H1 (cell line): ENCODE data around the gene CELSR3. TPM values are rescaled to one million over a fixed set of nuclear protein-coding genes. Genes with fewer than 3 reads are reported as not detected.
A peak's percentile ranks its signal among the peaks of the same experiment; 100 is the strongest.

Experiments
- CTCF ChIA-PET: fragments of 300-600 bp; sonication (Branson Sonifier 250); formaldehyde crosslinking; loops from one replicate; lab custom pipeline; 2021; ENCODE audit not compliant: partially characterized antibody; lab: Charles Lee
- POLR2A ChIA-PET: fragments of 300-600 bp; sonication (Branson Sonifier 250); formaldehyde crosslinking; loops from one replicate; lab custom pipeline; 2021; ENCODE audit warnings: inconsistent platforms; ENCODE audit not compliant: partially characterized antibody; lab: Charles Lee
- DNase-seq, 2 experiments: peaks; one replicate each; pipeline versions ENCODE4 v3.0.0 to v3.0.0-alpha.2; 2010 to 2022; ENCODE audit warnings: low spot score in 2 of 2, low read depth in 1 of 2, mixed read lengths in 1 of 2
- FAIRE-seq: peaks from 2 replicates; lab custom pipeline; 2011; peaks lifted over from hg19 to GRCh38; lab: Jason Lieb, UNC
- H2AFZ ChIP-seq: 2 replicates; pipeline ENCODE4 v1.8.1; 2012; ENCODE audit warnings: low read length, inconsistent platforms
- H2AK5ac ChIP-seq: 2 replicates; pipeline ENCODE4 v1.6.1; 2013; ENCODE audit warnings: low read depth, low read length
- H2BK120ac ChIP-seq: replicated peaks from 2 replicates; pipeline ENCODE3; 2013; ENCODE audit warnings: low read depth, low read length, inconsistent platforms
- H2BK12ac ChIP-seq: 2 replicates; pipeline ENCODE4 v1.6.1; 2013; ENCODE audit warnings: low read depth, low read length
- H2BK15ac ChIP-seq: 2 replicates; pipeline ENCODE4 v1.6.1; 2013; ENCODE audit warnings: low read length
- H2BK20ac ChIP-seq: 2 replicates; pipeline ENCODE4 v1.6.1; 2013; ENCODE audit warnings: low read length
- H2BK5ac ChIP-seq: 2 replicates; pipeline ENCODE4 v1.6.1; 2013; ENCODE audit warnings: low read depth, low read length
- H3K14ac ChIP-seq: 2 replicates; pipeline ENCODE4 v1.6.1; 2013; ENCODE audit warnings: inconsistent platforms; ENCODE audit not compliant: insufficient read length
- H3K18ac ChIP-seq: 2 replicates; pipeline ENCODE4 v1.6.1; 2013; ENCODE audit warnings: low read length; ENCODE audit errors: extremely low read depth
- H3K23ac ChIP-seq: 2 replicates; pipeline ENCODE4 v1.6.1; 2013; ENCODE audit warnings: inconsistent platforms; ENCODE audit not compliant: insufficient read length
- H3K23me2 ChIP-seq: 2 replicates; pipeline ENCODE4 v1.6.1; 2013; ENCODE audit warnings: low read depth, low read length
- H3K27ac ChIP-seq: 2 replicates; pipeline ENCODE4 v1.6.1; 2011; ENCODE audit warnings: low read depth, low read length, inconsistent platforms
- H3K27me3 ChIP-seq, 4 experiments: replicated peaks in 1 of 4; 1 replicate in 1 of 4; 2 replicates in 3 of 4; pipeline versions ENCODE4 v1.6.1 to v1.8.1; 2011 to 2013; ENCODE audit warnings: low read length in 3 of 4, mild to moderate bottlenecking in 3 of 4, inconsistent platforms in 2 of 4, mixed read lengths in 2 of 4, moderate library complexity in 1 of 4; ENCODE audit not compliant: control insufficient read depth in 3 of 4, insufficient read depth in 3 of 4; ENCODE audit errors: extremely low read depth in 1 of 4
- H3K36me3 ChIP-seq, 4 experiments: 2 replicates each; pipeline versions ENCODE4 v1.6.1 to v1.8.1; 2011 to 2013; ENCODE audit warnings: mild to moderate bottlenecking in 4 of 4, low read length in 3 of 4, moderate library complexity in 2 of 4, control low read depth in 1 of 4, inconsistent platforms in 1 of 4; ENCODE audit not compliant: insufficient read depth in 4 of 4, control insufficient read depth in 2 of 4
- H3K4ac ChIP-seq: replicated peaks from 2 replicates; pipeline ENCODE3; 2013; ENCODE audit warnings: low read length, low read depth, mixed read lengths, inconsistent platforms; ENCODE audit not compliant: insufficient read length
- H3K4me1 ChIP-seq, 4 experiments: replicated peaks in 1 of 4; 1 replicate in 1 of 4; 2 replicates in 3 of 4; pipeline versions ENCODE4 v1.6.1 to v1.8.1; 2011 to 2013; ENCODE audit warnings: low read length in 3 of 4, inconsistent platforms in 2 of 4, mixed read lengths in 1 of 4; ENCODE audit not compliant: insufficient read depth in 4 of 4, control insufficient read depth in 3 of 4
- H3K4me2 ChIP-seq, 2 experiments: 2 replicates each; pipeline versions ENCODE4 v1.6.1 to v1.8.1; 2011 to 2013; ENCODE audit warnings: low read depth in 2 of 2, low read length in 2 of 2, control low read depth in 1 of 2, inconsistent platforms in 1 of 2, mild to moderate bottlenecking in 1 of 2; ENCODE audit not compliant: insufficient read depth in 1 of 2
- H3K4me3 ChIP-seq, 4 experiments: fragments of 200-600, 300-600 bp in 1 of 4; sonication (generic), shearing (Covaris generic), sonication (Bioruptor Twin) in 1 of 4; 2 replicates each; pipeline versions ENCODE4 v1.5.1 to v1.8.1; 2011 to 2016; ENCODE audit warnings: low read length in 4 of 4, low read depth in 3 of 4, control low read depth in 2 of 4, inconsistent platforms in 2 of 4, mild to moderate bottlenecking in 2 of 4, mixed read lengths in 1 of 4, moderate library complexity in 1 of 4; ENCODE audit not compliant: insufficient read depth in 2 of 4; ENCODE audit errors: extremely low read depth in 1 of 4
- H3K56ac ChIP-seq: replicated peaks from 2 replicates; pipeline ENCODE3; 2013; ENCODE audit warnings: low read depth, mild to moderate bottlenecking, mixed read lengths, low read length, inconsistent platforms; ENCODE audit not compliant: insufficient read length
- H3K79me1 ChIP-seq: 2 replicates; pipeline ENCODE4 v1.6.1; 2013; ENCODE audit warnings: low read depth, low read length, control low read depth
- H3K79me2 ChIP-seq, 2 experiments: 2 replicates each; pipeline versions ENCODE4 v1.6.1 to v1.8.1; 2012 to 2013; ENCODE audit warnings: low read length in 2 of 2, mild to moderate bottlenecking in 2 of 2, inconsistent platforms in 1 of 2; ENCODE audit not compliant: insufficient read depth in 2 of 2, control insufficient read depth in 1 of 2
- H3K9ac ChIP-seq, 4 experiments: replicated peaks in 1 of 4; 1 replicate in 1 of 4; 2 replicates in 3 of 4; pipeline versions ENCODE4 v1.6.1 to v1.8.1; 2011 to 2013; ENCODE audit warnings: low read depth in 3 of 4, low read length in 3 of 4, control low read depth in 2 of 4, mild to moderate bottlenecking in 2 of 4, moderate library complexity in 2 of 4, inconsistent platforms in 1 of 4; ENCODE audit errors: extremely low read depth in 1 of 4
- H3K9me3 ChIP-seq, 2 experiments: 2 replicates each; pipeline versions ENCODE4 v1.6.1 to v1.8.1; 2012 to 2013; ENCODE audit warnings: mild to moderate bottlenecking in 2 of 2, moderate library complexity in 2 of 2, control low read depth in 1 of 2, inconsistent platforms in 1 of 2, low read depth in 1 of 2, low read length in 1 of 2, mixed read lengths in 1 of 2; ENCODE audit not compliant: insufficient read depth in 2 of 2
- H4K20me1 ChIP-seq, 2 experiments: replicated peaks in 1 of 2; 2 replicates each; pipeline versions ENCODE3 to v1.8.1; 2011 to 2013; ENCODE audit warnings: inconsistent platforms in 2 of 2, low read length in 2 of 2, mild to moderate bottlenecking in 1 of 2; ENCODE audit not compliant: insufficient read depth in 2 of 2, control insufficient read depth in 1 of 2
- H4K5ac ChIP-seq: 2 replicates; pipeline ENCODE4 v1.6.1; 2013; ENCODE audit warnings: low read length, low read depth, mixed read lengths, inconsistent platforms; ENCODE audit not compliant: insufficient read length
- H4K8ac ChIP-seq: 2 replicates; pipeline ENCODE4 v1.8.0; 2013; ENCODE audit warnings: mild to moderate bottlenecking, moderate library complexity, low read length, inconsistent platforms; ENCODE audit not compliant: insufficient read depth; ENCODE audit errors: extremely low read depth
- H4K91ac ChIP-seq: replicated peaks from 2 replicates; pipeline ENCODE3; 2013; ENCODE audit warnings: low read length, mixed read lengths, inconsistent platforms; ENCODE audit not compliant: insufficient read length
- BCL11A ChIP-seq, 2 experiments: IDR thresholded peaks; one replicate each; pipeline ENCODE4 v1.6.1; 2011; ENCODE audit warnings: low read depth in 2 of 2, low read length in 2 of 2, mild to moderate bottlenecking in 2 of 2
- CTBP2 ChIP-seq: IDR thresholded peaks from 2 replicates; pipeline ENCODE4 v1.7.0; 2011; ENCODE audit warnings: borderline replicate concordance, mild to moderate bottlenecking, moderate library complexity, mixed read lengths, low read length; ENCODE audit not compliant: insufficient read depth, insufficient read length
- KDM5A ChIP-seq: fragments of 200-600 bp; IDR thresholded peaks from 2 replicates; pipeline ENCODE4 v1.7.1; 2012; ENCODE audit warnings: mild to moderate bottlenecking, low read length, inconsistent platforms, mixed read lengths
- POLR2A ChIP-seq, 2 experiments: IDR thresholded peaks; 1 replicate in 1 of 2; 2 replicates in 1 of 2; pipeline ENCODE4 v1.6.1; 2011; ENCODE audit warnings: low read depth in 2 of 2, low read length in 2 of 2, mild to moderate bottlenecking in 2 of 2; ENCODE audit errors: control extremely low read depth in 1 of 2
- RAD21 ChIP-seq, 2 experiments: IDR thresholded peaks in 1 of 2; conservative IDR thresholded peaks in 1 of 2; 2 replicates each; pipeline ENCODE4 v1.6.1; 2011; ENCODE audit warnings: low read depth in 2 of 2, low read length in 2 of 2, improper control_type of control experiment in 1 of 2, inconsistent platforms in 1 of 2, mild to moderate bottlenecking in 1 of 2, moderate library complexity in 1 of 2
- SRF ChIP-seq: IDR thresholded peaks from 2 replicates; pipeline ENCODE4 v1.6.1; 2011; ENCODE audit warnings: mild to moderate bottlenecking, low read depth, low read length, moderate library complexity
- TAF1 ChIP-seq: IDR thresholded peaks from 2 replicates; pipeline ENCODE4 v1.6.1; 2011; ENCODE audit warnings: mild to moderate bottlenecking, low read depth, low read length
- TCF12 ChIP-seq: IDR thresholded peaks from 2 replicates; pipeline ENCODE4 v1.6.1; 2011; ENCODE audit warnings: low read depth, mild to moderate bottlenecking, low read length
- TEAD4 ChIP-seq: IDR thresholded peaks from 2 replicates; pipeline ENCODE4 v1.6.1; 2012; ENCODE audit warnings: low read depth, low read length, inconsistent platforms, mixed read lengths
- WGBS, 2 experiments: shearing (Covaris generic) in 1 of 2; methylation state at CpG; one replicate each; pipeline versions ENCODE4 v1.1.6 to v1.1.7; 2013 to 2015; ENCODE audit warnings: low lambda C conversion rate in 2 of 2, mixed read lengths in 2 of 2, inconsistent platforms in 1 of 2, low coverage in 1 of 2, missing lambda C conversion rate in 1 of 2; ENCODE audit not compliant: insufficient replicate concordance in 2 of 2, insufficient coverage in 1 of 2, insufficient read length in 1 of 2; ENCODE audit errors: extremely low coverage in 1 of 2, missing lambda C conversion rate in 1 of 2; 5-methylcytosine and 5-hydroxymethylcytosine counted together
- polyA plus RNA-seq, 7 experiments: library from polyadenylated mRNA; depleted of rRNA in 3 of 7; stranded (reverse) in 5 of 7; unstranded in 2 of 7; fragments of >200 nt in 5 of 7; fragments of 200-250 nt in 2 of 7; gene quantifications; 1 replicate in 5 of 7; 2 replicates in 1 of 7; 4 replicates in 1 of 7; pipeline versions ENCODE4 v1.2.1 to v1.2.3, GENCODE V29; 2011 to 2013; ENCODE audit warnings: missing spikeins in 2 of 7, mixed read lengths in 2 of 7
- total RNA-seq: library from RNA; stranded (reverse); fragmentation: NEBNext Ultra II Directional; extraction: Animal tissue kit (Norgen Biotek cat#: 25700); gene quantifications from 2 replicates; pipeline ENCODE4 v1.2.1, GENCODE V29; 2021

Gene CELSR3
- total and polyA plus RNA-seq, 2 of the 8 experiments (the other 6 are each of a cell fraction or from before 2014, with no cell fraction given) = 11.6 to 29.5 TPM

GRCh38 chr3:48685603-48686511 is 23.2 kb upstream of the CELSR3 start, which contains the start of gene NCKIPSD:
TSS of gene NCKIPSD (minus strand) at chr3:48685915. CDS start at chr3:48685807, 108 bp downstream.
- Histone ChIP-seq H3K79me2 (peaks cover 0 to 21% of the 10 kb centered on the region in 2 experiments; a peak in 2 of 4 replicates), H3K4ac (no peak within 1 kb of the TSS), H2BK12ac (no peak within 1 kb of the TSS), H3K79me1 (peaks cover 10% of the 10 kb centered on the region), H3K27ac (peak within 1 kb of the TSS; percentile 94), H3K4me3 (peak within 1 kb of the TSS; percentile 81 to 94 (median 86)), H3K27me3 (no peaks in the 10 kb centered on the region), H2BK5ac (peak within 1 kb of the TSS; percentile 99), H3K4me1 (peaks cover 0 to 11% (median 4%) of the 10 kb centered on the region in 4 experiments; a peak in 3 of 7 replicates), H4K91ac (peak within 1 kb of the TSS; percentile 99), H2BK15ac (0 out of 2 replicates have a peak within 1 kb of the TSS, but pooled peaks have one; percentile 99), H3K56ac (peak within 1 kb of the TSS; percentile 96), H3K23me2 (peaks cover 8% of the 10 kb centered on the region; the same call in 1 of the 2 replicates), H2BK120ac (peak within 1 kb of the TSS; percentile 50), H3K4me2 (peak within 1 kb of the TSS; percentile 82 to 92), H3K18ac (peak within 1 kb of the TSS; percentile 99), H4K8ac (peak within 1 kb of the TSS; percentile 96), H4K20me1 (peaks cover 8 to 24% of the 10 kb centered on the region in 2 experiments), H3K36me3 (peaks cover 33 to 49% (median 45%) of the 10 kb centered on the region in 4 experiments), H2BK20ac (peak within 1 kb of the TSS; percentile 93; the same call in 1 of the 2 replicates), H3K14ac (no peak within 1 kb of the TSS), H3K9ac (peak within 1 kb of the TSS; percentile 85 to 97 (median 96)), H3K9me3 (no peaks in the 10 kb centered on the region), H2AK5ac (peak within 1 kb of the TSS; percentile 70; the same call in 1 of the 2 replicates), H4K5ac (peak within 1 kb of the TSS; percentile 99), H2AFZ (peak within 1 kb of the TSS; percentile 81; the same call in 1 of the 2 replicates), H3K23ac (no peak within 1 kb of the TSS)
- ChIA-PET CTCF (interaction anchor here (0.7 to 3.4 kb wide), 18 partner anchors 10 to 395 kb away, joined by 3 to 16 read pairs (median 4); partner anchors contain the start of genes CELSR3 and IP6K2), POLR2A (interaction anchor here (1.0 to 6.2 kb wide), 10 partner anchors 10 to 321 kb away, joined by 3 to 58 read pairs (median 5); partner anchors contain the start of genes CELSR3, IP6K2, UQCRC1 and WDR6)
- DNase-seq (peak in 1 of 2 experiments; percentile 98), FAIRE-seq (no peak)
- WGBS, 2 experiments = 3% methylated on average over 87 of the region's 97 CpGs; no CpG with 5 or more reads in 1 of the 2 experiments
- TF ChIP-seq SRF = 0 out of 2 replicates have a peak, but pooled peaks have one; percentile 37
- TF ChIP-seq KDM5A = no peak
- no peak for TF ChIP-seq BCL11A (IDR thresholded peaks at IDR 0.05; ENCODE audit: low read depth in 2 of 2, low read length in 2 of 2)
- peak; percentile 71 for TF ChIP-seq TAF1
- peak; percentile 41 for TF ChIP-seq CTBP2
- peak; percentile 49 to 62 for TF ChIP-seq RAD21 (IDR thresholded peaks at IDR 0.05 in 1 of 2, conservative IDR thresholded peaks at IDR 0.05 in 1 of 2; ENCODE audit: low read depth in 2 of 2, low read length in 2 of 2)
- 0 out of 2 replicates have a peak, but pooled peaks have one; percentile 22 for TF ChIP-seq TCF12
- TF ChIP-seq POLR2A (IDR thresholded peaks at IDR 0.05; ENCODE audit: control extremely low read depth in 1 of 2, low read depth in 2 of 2, low read length in 2 of 2) = peak in 1 of 2 experiments; percentile 86; a peak in 2 of 3 replicates
- 0 out of 2 replicates have a peak, but pooled peaks have one; percentile 14 for TF ChIP-seq TEAD4
